GM12875 (cell line): ENCODE data around the gene TBX4.
A peak's percentile ranks its signal among the peaks of the same experiment; 100 is the strongest.

ENCODE experiments used
- H3K4me3 ChIP-seq: one replicate; pipeline ENCODE4 v1.5.1; 2011; ENCODE audit warnings: low read depth, low read length, control low read depth
- CTCF ChIP-seq: IDR thresholded peaks from 2 replicates; pipeline ENCODE4 v1.5.1; 2011; ENCODE audit warnings: low read depth, mild to moderate bottlenecking, control low read depth, inconsistent platforms, low read length, moderate library complexity, borderline replicate concordance; ENCODE audit not compliant: insufficient read depth

The TBX4 gene

DNA sequence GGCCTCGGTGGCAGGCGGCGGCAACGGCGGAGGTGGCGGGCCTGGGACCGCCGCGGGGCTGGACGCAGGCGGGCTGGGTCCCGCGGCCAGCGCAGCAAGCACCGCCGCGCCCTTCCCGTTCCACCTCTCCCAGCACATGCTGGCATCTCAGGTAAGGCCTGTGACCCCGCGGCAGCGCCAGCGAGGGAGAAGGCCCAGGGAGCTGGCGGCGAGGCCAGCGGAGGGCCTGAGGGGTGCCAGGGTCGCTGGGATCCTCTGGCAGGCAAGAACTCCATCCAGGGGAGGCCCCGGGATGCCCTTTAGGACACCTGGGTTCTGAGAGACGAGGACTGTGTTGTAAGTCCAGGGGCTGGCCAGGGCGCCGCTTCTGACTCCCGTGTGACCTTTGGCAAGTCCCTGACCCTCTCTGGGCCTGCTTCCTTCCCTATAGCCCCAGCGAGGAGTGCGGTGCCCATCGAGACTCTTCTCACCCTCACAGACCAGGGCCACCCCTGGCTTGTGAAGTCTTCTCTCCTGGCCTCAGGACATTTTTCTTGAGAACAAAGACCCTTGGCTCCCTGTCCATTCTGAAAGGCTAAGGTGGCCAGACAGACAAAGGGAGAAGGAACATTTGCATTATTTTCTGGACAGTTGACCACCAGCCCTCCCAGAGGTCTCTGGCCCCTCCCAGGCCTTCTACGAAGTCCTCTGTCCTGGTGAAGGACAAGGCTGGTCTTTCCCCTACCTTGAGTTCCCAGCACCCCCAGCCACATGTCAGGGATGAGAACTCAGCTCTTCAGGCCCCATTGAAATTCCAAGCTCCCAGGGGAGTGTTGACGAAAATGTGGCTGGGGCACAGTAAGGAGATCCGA lies 46.3 kb upstream of the TBX4 start:
- no peak for TF ChIP-seq CTCF
- H3K4me3 ChIP-seq: no peak overlapping the region

DNA sequence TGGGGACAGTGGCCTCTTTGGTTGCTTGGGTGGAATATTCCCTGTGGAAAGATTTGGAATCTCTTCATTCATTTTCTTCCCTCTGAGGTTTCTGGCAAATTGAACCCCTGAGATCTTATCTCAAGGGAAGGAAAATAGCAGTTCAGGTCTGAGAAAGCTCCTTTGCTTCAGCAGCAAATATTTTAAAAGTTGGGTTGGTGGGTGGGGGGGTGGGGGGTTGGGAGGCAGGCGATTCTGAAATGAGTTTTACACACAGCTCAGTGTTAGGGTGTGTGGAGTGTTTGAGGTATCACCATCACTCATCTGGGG lies 45.7 kb upstream of the TBX4 start:
- TF ChIP-seq CTCF: no peak
- no peak overlapping the region for H3K4me3 ChIP-seq

- no peak for TF ChIP-seq CTCF
Measured at GRCh38 chr17:61406971-61407911, 45.0 kb upstream of the TBX4 start.

DNA sequence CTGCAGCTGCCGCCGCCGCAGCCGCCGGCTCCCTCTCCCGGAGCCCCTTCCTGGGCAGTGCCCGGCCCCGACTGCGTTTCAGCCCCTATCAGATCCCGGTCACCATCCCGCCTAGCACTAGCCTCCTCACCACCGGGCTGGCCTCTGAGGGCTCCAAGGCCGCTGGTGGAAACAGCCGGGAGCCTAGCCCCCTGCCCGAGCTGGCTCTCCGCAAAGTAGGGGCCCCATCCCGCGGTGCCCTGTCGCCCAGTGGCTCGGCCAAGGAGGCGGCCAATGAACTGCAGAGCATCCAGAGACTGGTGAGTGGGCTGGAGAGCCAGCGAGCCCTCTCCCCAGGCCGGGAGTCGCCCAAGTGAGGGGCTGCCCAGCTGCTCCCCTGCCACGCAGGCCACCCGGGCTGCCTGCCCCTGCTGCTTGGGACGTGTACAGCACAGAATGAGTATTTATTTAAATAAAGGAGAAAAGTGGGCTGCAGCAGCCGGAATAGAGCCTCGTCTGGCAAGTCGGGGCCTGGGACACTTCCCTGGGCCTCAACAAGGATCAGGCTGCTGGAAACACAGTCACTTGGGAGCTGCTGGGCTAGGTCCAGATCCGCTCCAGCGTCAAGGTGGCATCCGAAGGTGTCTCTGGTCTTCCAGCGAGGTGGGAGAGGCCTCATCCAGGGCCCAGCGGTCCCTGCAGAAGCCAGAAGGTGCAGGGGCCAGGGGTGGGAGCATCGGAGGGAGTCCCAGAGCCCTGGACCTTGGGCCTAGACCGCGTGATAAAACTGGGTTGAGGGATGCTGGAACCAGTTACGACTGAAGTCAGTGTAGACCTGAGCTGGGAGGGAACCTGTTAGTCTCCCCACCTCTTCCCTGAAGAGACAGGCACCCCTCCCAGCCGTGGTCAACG lies 43.8 kb upstream of the TBX4 start:
- no peak overlapping the region for H3K4me3 ChIP-seq
- TF ChIP-seq CTCF: no peak

More at GRCh38 chr17:61406971-61407911, 45.0 kb upstream of the TBX4 start:
- H3K4me3 ChIP-seq: no peak overlapping the region

DNA sequence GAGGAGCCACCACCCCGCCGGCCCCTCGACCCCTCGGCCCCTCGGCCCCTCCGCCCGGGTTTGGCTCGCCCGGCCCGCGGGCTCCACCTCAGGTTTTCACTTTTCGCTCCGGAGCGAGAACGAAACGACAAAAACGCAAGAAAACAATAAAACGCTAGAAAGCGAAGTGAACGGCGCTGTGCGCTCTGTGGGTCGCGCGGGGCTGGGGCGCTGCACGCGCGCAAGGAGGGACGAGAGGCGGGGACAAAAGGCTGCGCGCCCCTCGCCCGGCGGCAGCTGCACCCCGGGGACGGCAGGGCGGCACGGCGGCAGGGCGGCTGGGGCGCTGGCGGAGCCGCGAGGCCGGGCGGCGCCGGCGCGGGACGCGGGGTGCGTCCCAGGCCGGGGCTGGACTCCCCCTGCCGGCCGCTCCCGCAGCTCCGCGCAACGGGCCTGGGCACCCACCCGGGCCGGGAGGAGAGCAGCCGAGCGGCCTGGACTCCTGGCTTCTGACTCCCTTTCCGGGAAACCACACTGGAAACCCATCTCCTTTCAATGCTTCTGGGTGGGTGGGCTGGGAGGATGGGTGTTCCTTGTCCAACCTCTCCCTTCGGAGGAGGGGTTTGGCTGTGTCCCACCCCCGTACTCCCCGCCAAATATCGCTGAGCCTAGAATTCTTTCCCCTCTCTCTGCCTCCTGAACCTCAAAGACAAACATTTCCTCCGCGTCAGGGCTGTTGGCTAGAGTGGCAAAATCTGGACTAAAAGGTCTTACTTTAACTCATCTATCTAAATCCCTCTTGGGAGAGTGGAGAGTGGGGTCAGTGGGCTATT lies 42.7 kb upstream of the TBX4 start:
- H3K4me3 ChIP-seq: peak overlapping the region; percentile 45
- peak; percentile 67 for TF ChIP-seq CTCF
